HEK293 (cell line): Measurements from ENCODE around the gene FDXACB1.

Experiments
- CTCF ChIA-PET: fragments of 350-600 bp; formaldehyde crosslinking; extraction: SDS; loops from one replicate; lab custom pipeline; 2021; ENCODE audit warnings: antibody characterized with exemption; lab: Yijun Ruan, JAX
- POLR2A ChIA-PET: fragments of 300-600 bp; formaldehyde crosslinking; extraction: SDS; loops from one replicate; lab custom pipeline; 2020; ENCODE audit warnings: antibody characterized with exemption, inconsistent platforms; lab: Yijun Ruan, JAX
- H3K27ac ChIP-seq: fragments of 200-500 bp; sonication (Bioruptor generic); 2 replicates; pipeline ENCODE4 v1.5.1; 2014; ENCODE audit warnings: low read depth, low read length, control low read depth, inconsistent platforms; ENCODE audit errors: extremely low read depth
- H3K36me3 ChIP-seq, 2 experiments: fragments of 200-500 bp in 1 of 2; sonication (Bioruptor generic) in 1 of 2; 1 replicate in 1 of 2; 2 replicates in 1 of 2; pipeline ENCODE4 v1.5.1; 2014 to 2017; ENCODE audit warnings: inconsistent platforms in 2 of 2, low read length in 2 of 2; ENCODE audit not compliant: control insufficient read depth in 2 of 2, insufficient read depth in 1 of 2
- H3K4me1 ChIP-seq: fragments of 200-500 bp; sonication (Bioruptor generic); 2 replicates; pipeline ENCODE4 v1.5.1; 2014; ENCODE audit warnings: mild to moderate bottlenecking, low read length, inconsistent platforms; ENCODE audit not compliant: control insufficient read depth, insufficient read depth
- H3K4me3 ChIP-seq: 2 replicates; pipeline ENCODE4 v1.5.1; 2011; ENCODE audit warnings: low read depth, mild to moderate bottlenecking, control low read depth, low read length, moderate library complexity
- H3K9me3 ChIP-seq: fragments of 200-500 bp; sonication (Bioruptor generic); 2 replicates; pipeline ENCODE4 v1.5.1; 2014; ENCODE audit warnings: low read depth, low read length, inconsistent platforms; ENCODE audit not compliant: control insufficient read depth, insufficient read depth
- ELK4 ChIP-seq: IDR thresholded peaks from 2 replicates; pipeline ENCODE4 v1.6.1; 2011; ENCODE audit warnings: mild to moderate bottlenecking, low read depth, low read length, borderline replicate concordance
- HOXD13 ChIP-seq: sonication (generic); formaldehyde crosslinking; IDR thresholded peaks from 2 replicates; pipeline ENCODE4 v1.8.0; 2022; ENCODE audit warnings: missing genetic modification reagents, borderline replicate concordance
- RBAK ChIP-seq: fragments of 450-650 bp; formaldehyde crosslinking; IDR thresholded peaks from 2 replicates; pipeline ENCODE4 v1.5.1; 2016; ENCODE audit warnings: missing biosample characterization, missing genetic modification characterization
- SCRT2 ChIP-seq: fragments of 450-650 bp; formaldehyde crosslinking; IDR thresholded peaks from 2 replicates; pipeline ENCODE4 v1.5.1; 2016; ENCODE audit warnings: missing biosample characterization, missing genetic modification characterization
- TSHZ1 ChIP-seq: fragments of 450-650 bp; formaldehyde crosslinking; IDR thresholded peaks from 2 replicates; pipeline ENCODE4 v1.5.1; 2016; ENCODE audit warnings: missing biosample characterization, missing genetic modification characterization, borderline replicate concordance
- ZBTB1 ChIP-seq: fragments of 450-650 bp; formaldehyde crosslinking; IDR thresholded peaks from 2 replicates; pipeline ENCODE4 v1.5.1; 2016; ENCODE audit warnings: missing biosample characterization, missing genetic modification characterization
- ZBTB21 ChIP-seq: fragments of 450-650 bp; formaldehyde crosslinking; IDR thresholded peaks from 2 replicates; pipeline ENCODE4 v1.5.1; 2017; ENCODE audit warnings: missing biosample characterization, missing genetic modification characterization
- ZNF10 ChIP-seq: fragments of 450-650 bp; formaldehyde crosslinking; IDR thresholded peaks from 2 replicates; pipeline ENCODE4 v1.5.1; 2017; ENCODE audit warnings: missing biosample characterization, missing genetic modification characterization
- ZNF146 ChIP-seq: fragments of 450-650 bp; formaldehyde crosslinking; IDR thresholded peaks from 2 replicates; pipeline ENCODE4 v1.5.1; 2016; ENCODE audit warnings: missing biosample characterization, missing genetic modification characterization
- ZNF169 ChIP-seq: fragments of 450-650 bp; formaldehyde crosslinking; IDR thresholded peaks from 2 replicates; pipeline ENCODE4 v1.5.1; 2016; ENCODE audit warnings: missing biosample characterization, missing genetic modification characterization
- ZNF175 ChIP-seq: fragments of 450-650 bp; formaldehyde crosslinking; IDR thresholded peaks from 2 replicates; pipeline ENCODE4 v1.5.1; 2016; ENCODE audit warnings: missing biosample characterization, missing genetic modification characterization
- ZNF214 ChIP-seq: fragments of 450-650 bp; formaldehyde crosslinking; IDR thresholded peaks from 2 replicates; pipeline ENCODE4 v1.5.1; 2017; ENCODE audit warnings: missing biosample characterization, mild to moderate bottlenecking, missing genetic modification characterization, borderline replicate concordance
- ZNF266 ChIP-seq: fragments of 450-650 bp; formaldehyde crosslinking; IDR thresholded peaks from 2 replicates; pipeline ENCODE4 v1.5.1; 2016; ENCODE audit warnings: missing biosample characterization, missing genetic modification characterization, low read depth
- ZNF274 ChIP-seq, 2 experiments: fragments of 200-500 bp in 1 of 2; fragments of 450-650 bp in 1 of 2; sonication (Bioruptor generic) in 1 of 2; formaldehyde crosslinking in 1 of 2; IDR thresholded peaks; 2 replicates each; pipeline versions ENCODE4 v1.5.1 to v1.6.1; 2014 to 2016; ENCODE audit warnings: borderline replicate concordance in 1 of 2, inconsistent platforms in 1 of 2, low read length in 1 of 2, missing biosample characterization in 1 of 2, missing genetic modification characterization in 1 of 2
- ZNF398 ChIP-seq: fragments of 450-650 bp; formaldehyde crosslinking; IDR thresholded peaks from 2 replicates; pipeline ENCODE4 v1.5.1; 2017; ENCODE audit warnings: missing biosample characterization, missing genetic modification characterization
- ZNF416 ChIP-seq: fragments of 450-650 bp; formaldehyde crosslinking; IDR thresholded peaks from 2 replicates; pipeline ENCODE4 v1.5.1; 2016; ENCODE audit warnings: missing biosample characterization, missing genetic modification characterization
- ZNF768 ChIP-seq: fragments of 450-650 bp; formaldehyde crosslinking; IDR thresholded peaks from 2 replicates; pipeline ENCODE4 v1.5.1; 2018; ENCODE audit warnings: missing biosample characterization, mild to moderate bottlenecking, missing genetic modification characterization
- ZNF785 ChIP-seq: fragments of 450-650 bp; formaldehyde crosslinking; IDR thresholded peaks from 2 replicates; pipeline ENCODE4 v1.5.1; 2016; ENCODE audit warnings: missing biosample characterization, missing genetic modification characterization

The FDXACB1 gene

GRCh38 chr11:111849631-111850030, 29.3 kb downstream of the FDXACB1 start:
- Histone ChIP-seq H3K27ac (no peak overlapping the region), H3K4me1 (no peaks in the 10 kb centered on the region), H3K4me3 (no peak overlapping the region), H3K9me3 (no peaks in the 10 kb centered on the region), H3K36me3 (peaks cover 0 to 63% of the 10 kb centered on the region in 2 experiments; a peak in 2 of 3 replicates)
- ChIA-PET CTCF (interaction anchor here (0.6 to 1.2 kb wide), 2 partner anchors 9 to 284 kb away, joined by 3 to 4 read pairs; no protein-coding TSS in a partner anchor), POLR2A (interaction anchor here (0.6 kb wide), 1 partner anchor 231 kb away, joined by 4 read pairs; no protein-coding TSS in a partner anchor)
- TF ChIP-seq ZNF768 (tag by site-specific recombination) = no peak
- peak; percentile 71 for TF ChIP-seq ZNF146 (tag by site-specific recombination)

GRCh38 chr11:111846636-111847035, 32.3 kb downstream of the FDXACB1 start:
- Histone ChIP-seq H3K9me3 (no peaks in the 10 kb centered on the region), H3K36me3 (peaks cover 0 to 58% of the 10 kb centered on the region in 2 experiments; a peak in 2 of 3 replicates), H3K4me3 (no peak overlapping the region), H3K4me1 (no peaks in the 10 kb centered on the region), H3K27ac (no peak overlapping the region)
- TF ChIP-seq ZNF169 (tag by site-specific recombination) (no peak), SCRT2 (tag by site-specific recombination) (no peak), ZNF10 (tag by site-specific recombination) (0 out of 2 replicates have a peak, but pooled peaks have one; percentile 14)
- POLR2A ChIA-PET = interaction anchor here (0.7 to 1.0 kb wide), 2 partner anchors 25 to 40 kb away, joined by 3 read pairs; partner anchors contain the start of gene ALG9
- CTCF ChIA-PET = interaction anchor here (0.5 to 1.5 kb wide), 5 partner anchors 10 to 279 kb away, joined by 3 to 5 read pairs (median 3); no protein-coding TSS in a partner anchor

- Histone ChIP-seq H3K4me1 (no peaks in the 10 kb centered on the region), H3K4me3 (no peak overlapping the region), H3K36me3 (peaks cover 0 to 58% of the 10 kb centered on the region in 2 experiments; a peak in 2 of 3 replicates), H3K27ac (no peak overlapping the region), H3K9me3 (no peaks in the 10 kb centered on the region)
- ChIA-PET CTCF (interaction anchor here (0.9 to 1.3 kb wide), 2 partner anchors 32 to 136 kb away, joined by 3 read pairs; no protein-coding TSS in a partner anchor), POLR2A (interaction anchor here (0.7 kb wide), 1 partner anchor 25 kb away, joined by 3 read pairs; the partner anchor contains the start of gene ALG9)
- TF ChIP-seq RBAK (no peak), ZNF214 (tag by site-specific recombination) (no peak), ZBTB1 (tag by site-specific recombination) (no peak), ZNF266 (tag by site-specific recombination) (no peak), ZNF398 (no peak), ZNF175 (tag by site-specific recombination) (no peak), ZBTB21 (no peak), TSHZ1 (no peak), ZNF416 (tag by site-specific recombination) (no peak), HOXD13 (CRISPR knock-in tag) (no peak), ZNF274 (IDR thresholded peaks at IDR 0.05; ENCODE audit: low read length) (no peak), ZNF274 (tag by site-specific recombination; IDR thresholded peaks at IDR 0.05; ENCODE audit: borderline replicate concordance) (no peak), ELK4 (no peak), ZNF785 (tag by site-specific recombination) (no peak)
Observed at GRCh38 chr11:111846063-111846462, 32.9 kb downstream of the FDXACB1 start.
